Tibial nerve (tissue), 4 donors: Measurements from ENCODE around the gene ANKMY1. TPM values are rescaled to one million over a fixed set of nuclear protein-coding genes. Genes with fewer than 3 reads are reported as not detected.

ENCODE experiments used
- DNase-seq, 2 donors: peaks; one replicate each; pipeline ENCODE4 v3.0.0-alpha.2; 2019; ENCODE audit warnings: low spot score in 2 of 2
- H3K27ac ChIP-seq, 4 donors: fragments of 200-600 bp; sonication (generic) in 3 of 4; one replicate each; pipeline ENCODE4 v1.5.1; 2017 to 2019; ENCODE audit warnings: mild to moderate bottlenecking in 1 of 4
- H3K27me3 ChIP-seq, 2 donors: fragments of 200-600 bp; sonication (generic) in 1 of 2; one replicate each; pipeline versions ENCODE4 v1.5.1 to v1.6.0; 2017 to 2019
- H3K36me3 ChIP-seq, 3 donors: fragments of 200-600 bp; sonication (generic); one replicate each; pipeline ENCODE4 v1.5.1; 2018 to 2019
- H3K4me1 ChIP-seq, 4 donors: fragments of 200-600 bp; sonication (generic) in 3 of 4; one replicate each; pipeline ENCODE4 v1.5.1; 2017 to 2019
- H3K4me3 ChIP-seq, 4 donors: fragments of 200-600 bp; sonication (generic) in 3 of 4; one replicate each; pipeline ENCODE4 v1.5.1; 2017 to 2019; ENCODE audit warnings: mild to moderate bottlenecking in 1 of 4, moderate library complexity in 1 of 4
- H3K9me3 ChIP-seq, 4 donors: fragments of 200-600 bp; sonication (generic) in 3 of 4; one replicate each; pipeline ENCODE4 v1.5.1; 2017 to 2019
- EP300 ChIP-seq, 2 donors: sonication (generic); formaldehyde crosslinking; IDR thresholded peaks; one replicate each; pipeline ENCODE4 v1.6.1; 2017; ENCODE audit warnings: antibody characterized with exemption in 2 of 2, mild to moderate bottlenecking in 1 of 2
- POLR2A ChIP-seq, 2 donors: fragments of 450-650 bp; IDR thresholded peaks; one replicate each; pipeline ENCODE4 v1.6.1; 2017; ENCODE audit warnings: antibody characterized with exemption in 2 of 2, mild to moderate bottlenecking in 2 of 2, moderate library complexity in 2 of 2
- WGBS, 2 donors: methylation state at CpG; one replicate each; pipeline ENCODE4 v1.1.5; 2018; 5-methylcytosine and 5-hydroxymethylcytosine counted together
- total RNA-seq, 4 donors: library from RNA; depleted of rRNA; stranded (reverse); fragments of >200 nt; gene quantifications; one replicate each; pipeline ENCODE4 v1.1.0, GENCODE V29; 2016
- TF ChIP-seq, protein P1 (sequence below), 5 experiments: fragments of 200-600 bp in 3 of 5; fragments of 450-650 bp in 2 of 5; sonication (generic) in 3 of 5; IDR thresholded peaks; one replicate each; pipeline ENCODE4 v1.5.1; 2016 to 2019; ENCODE audit warnings: antibody characterized with exemption in 5 of 5, mild to moderate bottlenecking in 3 of 5, moderate library complexity in 2 of 5

ANKMY1 gene
- total RNA-seq, 4 donors from 2014 or later, result 14.2 to 24.0 (median 21.4) TPM

DNA sequence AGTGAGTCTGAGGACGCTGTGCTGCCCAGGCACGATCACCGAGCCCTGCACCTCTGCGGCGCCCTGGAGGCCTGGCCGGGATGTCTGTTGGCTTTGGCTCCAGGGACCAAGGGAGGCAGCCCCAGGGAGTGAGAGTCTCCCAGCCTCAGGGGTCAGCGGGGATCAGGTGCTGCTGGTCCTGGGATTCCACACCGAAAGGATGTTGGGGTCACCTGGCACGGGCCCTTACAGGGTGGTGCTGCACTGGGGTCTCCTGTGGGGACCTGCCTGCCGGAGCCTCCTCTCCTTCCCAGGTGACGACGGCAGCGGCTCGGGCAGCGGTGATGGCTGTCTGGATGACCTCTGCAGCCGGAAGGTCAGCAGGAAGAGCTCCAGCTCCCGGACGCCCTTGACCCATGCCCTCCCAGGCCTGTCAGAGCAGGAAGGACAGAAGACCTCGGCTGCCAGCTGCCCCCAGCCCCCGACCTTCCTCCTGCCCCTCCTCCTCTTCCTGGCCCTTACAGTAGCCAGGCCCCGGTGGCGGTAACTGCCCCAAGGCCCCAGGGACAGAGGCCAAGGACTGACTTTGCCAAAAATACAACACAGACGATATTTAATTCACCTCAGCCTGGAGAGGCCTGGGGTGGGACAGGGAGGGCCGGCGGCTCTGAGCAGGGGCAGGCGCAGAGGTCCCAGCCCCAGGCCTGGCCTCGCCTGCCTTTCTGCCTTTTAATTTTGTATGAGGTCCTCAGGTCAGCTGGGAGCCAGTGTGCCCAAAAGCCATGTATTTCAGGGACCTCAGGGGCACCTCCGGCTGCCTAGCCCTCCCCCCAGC, 91.8 kb downstream of the ANKMY1 start:
- WGBS, 2 donors, result 59 to 64% methylated on average over 24 to 25 of the region's 28 CpGs
- peaks cover 0 to 68% (median 0%) of the 10 kb centered on the region in 3 donors for H3K36me3 ChIP-seq

DNA sequence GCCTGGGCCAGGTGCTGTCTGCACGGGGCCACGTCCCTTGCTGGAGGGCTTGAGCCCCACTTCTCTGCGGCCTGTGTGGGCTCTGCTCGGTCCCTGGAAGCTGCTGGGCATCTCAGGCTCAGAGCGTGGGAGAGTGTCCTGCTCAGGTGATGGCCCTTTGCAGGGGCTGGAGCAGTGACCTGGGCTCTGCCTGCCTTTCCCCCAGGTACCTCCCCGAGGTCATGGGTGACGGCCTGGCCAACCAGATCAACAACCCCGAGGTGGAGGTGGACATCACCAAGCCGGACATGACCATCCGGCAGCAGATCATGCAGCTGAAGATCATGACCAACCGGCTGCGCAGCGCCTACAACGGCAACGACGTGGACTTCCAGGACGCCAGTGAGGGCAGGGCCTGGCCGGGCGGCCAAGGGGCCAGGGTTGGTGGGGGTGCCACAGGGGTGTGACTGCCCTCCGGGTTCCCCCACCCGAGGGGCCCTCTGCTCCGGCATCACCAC, 92.5 kb downstream of the ANKMY1 start:
- Histone ChIP-seq H3K4me3 (no peak overlapping the region), H3K36me3 (peaks cover 0 to 74% (median 0%) of the 10 kb centered on the region in 3 donors), H3K27ac (no peak overlapping the region), H3K27me3 (no peaks in the 10 kb centered on the region), H3K9me3 (no peaks in the 10 kb centered on the region), H3K4me1 (no peaks in the 10 kb centered on the region)
- WGBS, 2 donors, result 93 to 94% methylated on average over 15 to 22 of the region's 22 CpGs
- no peak for TF ChIP-seq POLR2A (IDR thresholded peaks at IDR 0.05)
- TF ChIP-seq EP300 (IDR thresholded peaks at IDR 0.05), result no peak
- DNase-seq, result peak in 1 of 2 donors; percentile 10

More for the DNA sequence above, 91.8 kb downstream of the ANKMY1 start:
- no peak overlapping the region for H3K27ac ChIP-seq
- DNase-seq, result peak in 1 of 2 donors; percentile 6
- H3K4me3 ChIP-seq, result no peak overlapping the region
- TF ChIP-seq, protein P1, sequence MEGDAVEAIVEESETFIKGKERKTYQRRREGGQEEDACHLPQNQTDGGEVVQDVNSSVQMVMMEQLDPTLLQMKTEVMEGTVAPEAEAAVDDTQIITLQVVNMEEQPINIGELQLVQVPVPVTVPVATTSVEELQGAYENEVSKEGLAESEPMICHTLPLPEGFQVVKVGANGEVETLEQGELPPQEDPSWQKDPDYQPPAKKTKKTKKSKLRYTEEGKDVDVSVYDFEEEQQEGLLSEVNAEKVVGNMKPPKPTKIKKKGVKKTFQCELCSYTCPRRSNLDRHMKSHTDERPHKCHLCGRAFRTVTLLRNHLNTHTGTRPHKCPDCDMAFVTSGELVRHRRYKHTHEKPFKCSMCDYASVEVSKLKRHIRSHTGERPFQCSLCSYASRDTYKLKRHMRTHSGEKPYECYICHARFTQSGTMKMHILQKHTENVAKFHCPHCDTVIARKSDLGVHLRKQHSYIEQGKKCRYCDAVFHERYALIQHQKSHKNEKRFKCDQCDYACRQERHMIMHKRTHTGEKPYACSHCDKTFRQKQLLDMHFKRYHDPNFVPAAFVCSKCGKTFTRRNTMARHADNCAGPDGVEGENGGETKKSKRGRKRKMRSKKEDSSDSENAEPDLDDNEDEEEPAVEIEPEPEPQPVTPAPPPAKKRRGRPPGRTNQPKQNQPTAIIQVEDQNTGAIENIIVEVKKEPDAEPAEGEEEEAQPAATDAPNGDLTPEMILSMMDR (IDR thresholded peaks at IDR 0.05), result no peak
- TF ChIP-seq POLR2A (IDR thresholded peaks at IDR 0.05) (no peak), EP300 (IDR thresholded peaks at IDR 0.05) (no peak)
- no peaks in the 10 kb centered on the region for H3K4me1 ChIP-seq
- H3K9me3 ChIP-seq, result no peaks in the 10 kb centered on the region
- no peaks in the 10 kb centered on the region for H3K27me3 ChIP-seq

DNA sequence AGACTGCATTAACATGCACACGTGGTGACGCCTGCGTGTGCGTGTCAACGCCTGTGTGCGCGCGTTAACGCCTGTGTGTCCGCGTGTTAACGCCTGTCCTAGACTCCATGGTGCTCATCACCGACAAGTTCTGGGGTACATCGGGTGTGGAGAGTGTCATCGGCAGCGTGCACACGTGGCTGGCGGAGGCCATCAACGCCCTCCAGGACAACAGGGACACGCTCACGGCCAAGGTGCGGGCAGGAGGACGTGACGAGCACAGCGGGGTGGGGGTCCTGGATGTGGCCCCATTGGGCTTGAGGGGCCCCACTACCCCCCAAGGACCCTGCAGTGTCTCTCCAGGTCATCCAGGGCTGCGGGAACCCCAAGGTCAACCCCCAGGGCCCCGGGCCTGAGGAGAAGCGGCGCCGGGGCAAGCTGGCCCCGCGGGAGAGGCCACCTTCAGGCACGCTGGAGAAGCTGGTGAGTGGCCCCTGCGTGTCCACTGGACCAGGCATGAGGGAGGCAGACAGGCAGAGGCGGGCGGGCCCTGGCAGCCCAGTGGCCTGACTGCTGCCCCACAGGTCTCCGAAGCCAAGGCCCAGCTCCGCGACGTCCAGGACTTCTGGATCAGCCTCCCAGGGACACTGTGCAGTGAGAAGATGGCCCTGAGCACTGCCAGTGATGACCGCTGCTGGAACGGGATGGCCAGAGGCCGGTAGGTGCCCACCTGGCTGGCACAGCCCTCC, 93.1 kb downstream of the ANKMY1 start:
- Histone ChIP-seq H3K9me3 (no peaks in the 10 kb centered on the region), H3K36me3 (peaks cover 0 to 81% (median 0%) of the 10 kb centered on the region in 3 donors), H3K4me3 (no peak overlapping the region), H3K27me3 (no peaks in the 10 kb centered on the region), H3K27ac (no peak overlapping the region), H3K4me1 (peaks cover 0 to under 1% (median 0%) of the 10 kb centered on the region in 4 donors)
- DNase-seq, result peak in 1 of 2 donors; percentile 11
- TF ChIP-seq, protein P1 (IDR thresholded peaks at IDR 0.05), result no peak
- no peak for TF ChIP-seq POLR2A (IDR thresholded peaks at IDR 0.05)
- TF ChIP-seq EP300 (IDR thresholded peaks at IDR 0.05), result no peak
- 86 to 91% methylated on average over 29 to 30 of the region's 43 CpGs for WGBS, 2 donors

DNA sequence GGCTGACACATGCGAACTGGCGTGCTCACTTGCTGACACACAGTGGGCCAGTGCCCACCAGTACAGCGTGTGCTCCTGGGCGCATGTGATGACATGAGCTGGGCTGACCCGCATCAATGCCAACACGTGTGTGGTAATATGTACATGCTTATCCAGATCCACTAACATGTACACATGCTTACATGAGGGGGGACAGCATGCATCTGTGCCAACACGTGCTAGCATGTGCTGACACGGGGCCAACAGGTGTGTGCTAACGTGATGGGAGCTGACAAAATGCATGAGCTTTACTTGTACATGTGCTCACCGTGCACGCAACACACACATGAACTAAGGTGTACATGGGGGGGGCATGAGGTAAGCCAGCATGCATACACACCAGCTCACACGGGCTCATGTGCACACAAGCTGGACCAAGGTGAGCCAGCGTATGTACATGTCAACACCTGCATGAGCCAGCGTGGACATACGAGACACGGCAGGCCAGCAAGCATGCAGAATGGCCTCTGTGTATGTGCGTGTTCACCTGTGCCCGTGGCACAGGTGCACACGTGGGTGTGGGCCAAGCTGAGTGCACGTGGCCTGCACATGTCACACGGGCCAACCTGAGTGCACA, 93.8 kb downstream of the ANKMY1 start:
- Histone ChIP-seq H3K27me3 (no peaks in the 10 kb centered on the region), H3K4me1 (peaks cover 0 to 8% (median 0%) of the 10 kb centered on the region in 4 donors), H3K36me3 (peaks cover 0 to 88% (median 0%) of the 10 kb centered on the region in 3 donors), H3K27ac (no peak overlapping the region), H3K4me3 (no peak overlapping the region), H3K9me3 (no peaks in the 10 kb centered on the region)
- DNase-seq, result peak; percentile 4 to 11
- 91 to 95% methylated on average over 17 to 21 of the region's 21 CpGs for WGBS, 2 donors
- TF ChIP-seq, protein P1 (IDR thresholded peaks at IDR 0.05), result no peak
- TF ChIP-seq POLR2A (IDR thresholded peaks at IDR 0.05), result no peak
- TF ChIP-seq EP300 (IDR thresholded peaks at IDR 0.05), result no peak

DNA sequence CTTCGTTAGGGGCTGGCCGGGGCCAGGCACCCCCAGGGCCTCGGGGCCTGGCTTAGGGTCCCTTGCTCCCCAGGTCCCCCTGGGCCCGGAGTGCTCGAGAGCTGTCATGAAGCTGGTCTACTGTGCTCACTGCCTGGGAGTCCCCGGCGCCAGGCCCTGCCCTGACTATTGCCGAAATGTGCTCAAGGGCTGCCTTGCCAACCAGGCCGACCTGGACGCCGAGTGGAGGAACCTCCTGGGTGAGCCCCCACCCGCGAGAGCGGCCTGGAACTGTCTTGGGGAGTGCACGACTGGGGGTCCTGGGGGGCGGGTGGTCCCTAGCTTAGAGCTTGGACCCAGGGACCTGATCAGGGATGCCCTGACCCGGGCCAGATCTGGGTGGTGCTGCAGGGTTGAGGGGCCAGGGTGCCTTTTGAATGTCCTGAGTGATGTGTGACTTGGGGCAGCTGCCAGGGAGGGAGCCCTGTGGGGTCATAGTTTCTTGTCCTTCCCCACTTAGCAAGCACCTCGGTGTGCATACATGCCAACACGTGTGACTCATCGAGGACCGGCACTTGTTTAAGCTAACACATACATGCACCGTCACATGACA, 94.4 kb downstream of the ANKMY1 start:
- no peak for TF ChIP-seq EP300 (IDR thresholded peaks at IDR 0.05)
- TF ChIP-seq, protein P1 (IDR thresholded peaks at IDR 0.05), result no peak
- TF ChIP-seq POLR2A (IDR thresholded peaks at IDR 0.05), result no peak
- 84 to 89% methylated on average over 10 to 18 of the region's 22 CpGs for WGBS, 2 donors
- no peaks in the 10 kb centered on the region for H3K9me3 ChIP-seq
- H3K27ac ChIP-seq, result no peak overlapping the region
- peaks cover 0 to 88% (median 0%) of the 10 kb centered on the region in 3 donors for H3K36me3 ChIP-seq
- H3K4me3 ChIP-seq, result no peak overlapping the region
- DNase-seq, result peak; percentile 4 to 12
- peaks cover 0 to 13% (median 0%) of the 10 kb centered on the region in 4 donors for H3K4me1 ChIP-seq
- H3K27me3 ChIP-seq, result no peaks in the 10 kb centered on the region
